HFF-Myc (cell line): ENCODE data around the gene FXYD4.

Experiments used
- DNase-seq: peaks from one replicate; pipeline ENCODE4 v3.0.0-alpha.2; 2011; ENCODE audit warnings: low read depth; ENCODE audit errors: extremely low read depth
- H3K4me3 ChIP-seq: replicated peaks from 2 replicates; pipeline ENCODE4 v1.5.1; 2011; ENCODE audit warnings: low read depth, mild to moderate bottlenecking, control low read depth, low read length
- CTCF ChIP-seq: IDR thresholded peaks from 2 replicates; pipeline ENCODE4 v1.5.1; 2012; ENCODE audit warnings: mild to moderate bottlenecking, low read depth, low read length, control low read depth; ENCODE audit errors: missing control alignments

FXYD4 gene

DNA sequence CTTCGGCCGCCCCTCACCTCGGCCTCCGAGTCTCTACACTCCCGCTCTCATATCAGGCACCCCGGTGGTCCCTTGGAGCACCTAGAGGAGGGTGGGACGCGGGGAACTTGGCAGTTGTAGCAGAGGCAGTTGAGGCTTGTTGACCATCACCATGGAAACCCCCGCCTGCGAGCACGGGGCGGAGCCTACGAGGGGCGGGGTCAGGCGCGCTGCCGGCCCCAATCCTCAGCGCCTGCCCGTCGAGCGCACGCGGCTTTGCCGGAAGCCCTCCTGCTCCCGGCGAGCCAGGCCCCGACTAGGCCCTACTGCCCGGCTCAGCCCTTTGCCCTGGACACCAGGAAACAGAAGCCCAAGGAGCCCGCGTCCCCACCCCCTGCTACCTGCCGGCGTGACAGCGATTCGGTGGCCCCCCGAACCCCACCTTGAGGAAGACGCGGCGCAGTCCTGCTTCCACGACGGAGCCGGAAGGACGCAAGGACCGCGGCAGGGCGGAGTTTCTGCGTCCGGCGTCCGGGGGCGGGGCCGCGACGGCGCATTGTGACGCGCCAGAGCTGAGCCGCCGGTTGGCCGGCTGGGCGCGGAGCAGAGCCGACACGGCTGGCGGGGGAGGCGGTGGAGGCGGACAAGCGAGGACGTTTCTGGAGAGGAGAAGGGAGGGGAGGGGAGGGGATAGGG, 37.4 kb downstream of the FXYD4 start, which contains the start of gene HNRNPF:
TSS of gene HNRNPF (minus strand) at position 477 of the 675 bp plus-strand sequence. CDS start 21,302 bp downstream, outside the sequence.
- H3K4me3 ChIP-seq = peak within 1 kb of the TSS; percentile 92
- peak; percentile 75 for DNase-seq
- TF ChIP-seq CTCF = no peak

DNA sequence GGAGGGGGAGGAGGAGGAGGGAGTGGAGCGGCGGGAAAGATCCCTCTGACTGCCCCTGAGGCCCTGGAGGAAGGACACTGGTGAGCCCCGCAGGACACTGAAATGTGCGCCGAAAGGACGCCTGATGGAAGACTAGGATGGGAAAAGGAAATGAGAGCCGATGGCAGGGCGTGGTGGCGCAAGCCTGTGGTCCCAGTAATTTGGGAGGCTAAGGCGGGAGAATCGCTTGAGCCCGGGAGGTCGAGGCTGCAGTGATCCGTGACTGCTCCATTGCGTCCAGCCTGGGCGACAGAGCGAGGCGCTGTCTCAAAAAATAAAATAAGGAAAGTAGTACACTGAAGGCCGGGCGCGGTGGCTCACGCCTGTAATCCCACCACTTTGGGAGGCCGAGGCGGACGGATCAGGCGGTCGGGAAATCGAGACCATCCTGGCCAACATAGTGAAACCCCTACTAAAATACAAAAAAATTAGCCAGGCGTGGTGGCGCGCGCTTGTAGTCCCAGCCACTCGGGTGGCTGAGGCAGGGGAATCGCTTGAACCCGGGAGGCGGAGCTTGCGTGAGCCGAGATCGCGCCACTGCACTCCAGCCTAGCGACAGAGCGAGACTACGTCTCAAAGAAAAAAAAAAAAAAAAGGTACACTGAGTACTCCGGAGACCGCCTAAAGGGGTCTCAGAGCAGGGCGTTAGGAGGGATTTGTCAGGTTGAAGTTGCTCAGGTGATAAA, 38.1 kb downstream of the FXYD4 start:
- H3K4me3 ChIP-seq = peak overlapping the region; percentile 92
- TF ChIP-seq CTCF = no peak
- no peak for DNase-seq

DNA sequence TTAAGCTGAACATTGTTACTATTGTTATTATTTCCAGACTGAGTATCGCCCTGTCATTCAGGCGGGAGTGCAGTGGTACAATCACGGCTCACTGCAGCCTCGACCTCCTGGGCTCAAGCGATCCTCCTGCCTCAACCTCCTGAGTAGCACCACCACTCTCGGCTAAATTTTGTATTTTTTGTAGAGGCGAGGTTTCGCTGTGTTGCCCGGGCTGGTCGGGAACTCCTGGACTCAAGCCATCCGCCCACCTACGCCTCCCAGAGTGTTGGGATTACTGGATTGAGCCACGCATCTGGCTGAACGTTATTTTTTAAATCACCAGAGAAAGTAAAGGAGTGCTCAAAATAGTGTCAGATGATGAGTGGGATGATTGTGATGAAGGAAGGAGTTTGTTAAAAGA, 38.9 kb downstream of the FXYD4 start:
- no peak for DNase-seq
- TF ChIP-seq CTCF = no peak
- H3K4me3 ChIP-seq = peak overlapping the region; percentile 92

DNA sequence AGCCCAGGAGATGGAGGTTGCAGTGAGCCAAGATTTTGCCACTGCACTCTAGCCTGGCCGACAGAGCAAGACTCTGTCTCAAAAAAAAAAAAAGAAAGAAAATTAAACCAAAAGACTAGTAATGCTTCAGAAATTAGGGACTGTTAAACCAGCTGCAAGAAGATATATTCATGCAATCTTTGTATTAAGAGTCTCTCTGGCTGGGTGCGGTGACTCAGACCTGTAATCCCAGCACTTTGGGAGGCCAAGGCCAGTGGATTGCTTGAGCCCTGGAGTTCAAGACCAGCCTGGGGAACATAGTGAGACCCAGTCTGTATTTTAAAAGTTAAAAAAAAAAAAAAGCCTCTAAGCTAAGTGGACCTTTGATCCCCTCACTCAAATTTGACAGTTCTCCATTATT, 40.1 kb downstream of the FXYD4 start:
- TF ChIP-seq CTCF = no peak
- no peak overlapping the region for H3K4me3 ChIP-seq
- DNase-seq = no peak

DNA sequence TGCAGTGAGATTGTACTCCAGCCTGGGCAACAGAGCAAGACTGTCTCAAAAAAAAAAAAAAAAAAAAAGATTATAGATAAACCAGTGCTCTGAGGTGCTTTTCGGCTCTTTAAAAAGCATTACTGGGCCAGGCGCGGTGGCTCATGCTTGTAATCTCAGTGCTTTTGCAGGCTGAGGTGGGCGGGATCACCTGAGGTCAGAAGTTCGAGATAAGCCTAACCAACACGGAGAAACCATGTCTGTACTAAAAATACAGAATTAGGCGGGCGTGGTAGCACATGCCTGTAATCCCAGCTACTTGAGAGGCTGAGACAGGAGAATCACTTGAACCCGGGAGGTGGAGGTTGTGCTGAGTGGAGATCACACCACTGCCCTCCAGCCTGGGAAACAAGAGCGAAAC, 44.1 kb downstream of the FXYD4 start:
- H3K4me3 ChIP-seq = no peak overlapping the region
- DNase-seq = no peak
- TF ChIP-seq CTCF = no peak

DNA sequence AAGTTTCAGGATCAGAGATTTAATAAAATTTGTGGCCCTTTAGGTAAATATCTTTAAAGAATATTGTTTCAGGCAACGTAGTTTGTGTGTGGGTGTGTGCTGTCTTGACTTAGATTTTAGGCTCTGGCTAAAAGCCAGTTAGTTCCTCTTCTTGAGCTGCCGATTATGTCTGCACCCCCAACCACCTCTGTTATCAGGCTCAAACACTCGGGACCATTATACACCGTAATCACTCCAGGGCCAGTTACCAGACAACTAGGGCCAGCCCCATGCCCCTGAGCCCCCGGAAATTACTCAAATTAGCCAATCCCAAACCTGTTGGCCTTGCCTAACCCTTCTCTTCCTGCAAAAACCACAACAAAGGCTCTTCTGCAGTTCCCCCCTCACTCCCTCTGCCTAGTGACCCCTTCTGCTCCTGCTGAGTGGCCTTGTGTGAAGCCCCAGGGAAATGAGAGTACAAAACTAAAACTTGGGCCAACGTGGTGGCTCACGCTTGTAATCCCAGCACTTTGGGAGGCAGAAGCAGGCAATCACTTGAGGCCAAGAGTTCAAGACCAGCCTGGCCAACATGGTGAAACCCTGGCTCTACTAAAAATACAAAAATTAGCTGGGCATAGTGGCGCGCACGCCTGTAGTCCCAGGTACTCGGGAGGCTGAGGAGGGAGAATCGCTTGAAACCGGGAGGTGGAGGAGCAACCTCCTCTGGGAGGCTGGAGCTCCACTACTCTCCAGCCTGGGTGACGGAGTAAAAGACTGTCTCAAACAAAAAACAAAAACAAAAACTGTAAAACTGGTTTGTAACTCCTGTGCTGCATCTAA, 46.7 kb downstream of the FXYD4 start:
- no peak for DNase-seq
- no peak overlapping the region for H3K4me3 ChIP-seq

More for the DNA sequence above, 46.7 kb downstream of the FXYD4 start:
- TF ChIP-seq CTCF = no peak
